HepG2 (cell line): ENCODE measurements around the gene RNU7-1. TPM values are rescaled to one million over a fixed set of nuclear protein-coding genes. Genes with fewer than 3 reads are reported as not detected.

Experiments used
- AHR ChIP-seq: IDR thresholded peaks from 2 replicates; pipeline ENCODE4 v1.6.1; 2018; ENCODE audit warnings: missing genetic modification reagents, missing compliant biosample characterization
- ASH2L ChIP-seq: fragments of 300-600, 200-600 bp; sonication (generic); IDR thresholded peaks from 2 replicates; pipeline ENCODE4 v1.7.0; 2017; ENCODE audit warnings: low read depth, mild to moderate bottlenecking, moderate library complexity, mixed read lengths, low read length; ENCODE audit not compliant: insufficient read length
- ATF5 ChIP-seq: sonication (generic); formaldehyde crosslinking; IDR thresholded peaks from 2 replicates; pipeline ENCODE4 v1.4.0; 2020; ENCODE audit warnings: mild to moderate bottlenecking, low read depth, missing genetic modification reagents
- CHD4 ChIP-seq: fragments of 200-600 bp; sonication (generic); IDR thresholded peaks from 2 replicates; pipeline ENCODE4 v1.7.0; 2017; ENCODE audit warnings: mild to moderate bottlenecking, low read length, borderline replicate concordance
- DNMT1 ChIP-seq: sonication (generic); formaldehyde crosslinking; IDR thresholded peaks from 2 replicates; pipeline ENCODE4 v1.5.1; 2020; ENCODE audit warnings: mild to moderate bottlenecking, missing genetic modification reagents
- E2F5 ChIP-seq: sonication (generic); formaldehyde crosslinking; conservative IDR thresholded peaks from 2 replicates; pipeline ENCODE4 v1.4.0; 2020; ENCODE audit warnings: missing genetic modification reagents
- FOXO1 ChIP-seq: sonication (generic); formaldehyde crosslinking; IDR thresholded peaks from 2 replicates; pipeline ENCODE4 v1.4.0; 2020; ENCODE audit warnings: missing genetic modification reagents
- HNRNPUL1 ChIP-seq: fragments of 200-400 bp; formaldehyde crosslinking; IDR thresholded peaks from 2 replicates; pipeline ENCODE4 v1.6.1; 2017; ENCODE audit warnings: low read depth, mild to moderate bottlenecking, low read length, moderate library complexity
- HOMEZ ChIP-seq: IDR thresholded peaks from 2 replicates; pipeline ENCODE4 v1.6.1; 2016; ENCODE audit warnings: low read depth
- MLLT10 ChIP-seq: sonication (generic); formaldehyde crosslinking; IDR thresholded peaks from 2 replicates; pipeline ENCODE4 v1.4.0; 2020; ENCODE audit warnings: missing genetic modification reagents
- NBN ChIP-seq: fragments of 450-650 bp; conservative IDR thresholded peaks from 2 replicates; pipeline ENCODE4 v1.6.1; 2017
- PHF21A ChIP-seq: sonication (generic); formaldehyde crosslinking; IDR thresholded peaks from 2 replicates; pipeline ENCODE4 v1.5.0; 2020; ENCODE audit warnings: mild to moderate bottlenecking, missing genetic modification reagents
- RCOR2 ChIP-seq: IDR thresholded peaks from 2 replicates; pipeline ENCODE4 v1.6.1; 2016; ENCODE audit warnings: missing biosample characterization, missing genetic modification reagents
- THAP7 ChIP-seq: sonication (generic); formaldehyde crosslinking; IDR thresholded peaks from 2 replicates; pipeline ENCODE4 v1.8.1; 2023; ENCODE audit warnings: mild to moderate bottlenecking, missing genetic modification reagents
- XRCC5 ChIP-seq: fragments of 200-400 bp; formaldehyde crosslinking; optimal IDR thresholded peaks from 2 replicates; pipeline ENCODE3; 2017; ENCODE audit warnings: mild to moderate bottlenecking, low read length
- ZBTB42 ChIP-seq: sonication (generic); formaldehyde crosslinking; IDR thresholded peaks from 2 replicates; pipeline ENCODE4 v1.5.0; 2020; ENCODE audit warnings: mild to moderate bottlenecking, missing genetic modification reagents
- ZC3H13 ChIP-seq: sonication (generic); formaldehyde crosslinking; IDR thresholded peaks from 2 replicates; pipeline ENCODE4 v1.8.1; 2023; ENCODE audit warnings: mild to moderate bottlenecking, missing genetic modification reagents, moderate library complexity
- ZFAT ChIP-seq: sonication (generic); formaldehyde crosslinking; conservative IDR thresholded peaks from 2 replicates; pipeline ENCODE4 v1.8.1; 2023; ENCODE audit warnings: missing genetic modification reagents, inconsistent platforms
- ZNF282 ChIP-seq: fragments of 450-650 bp; IDR thresholded peaks from 2 replicates; pipeline ENCODE4 v1.6.1; 2018; ENCODE audit not compliant: partially characterized antibody
- ZNF468 ChIP-seq: sonication (generic); formaldehyde crosslinking; IDR thresholded peaks from 2 replicates; pipeline ENCODE4 v1.8.0; 2022; ENCODE audit warnings: mild to moderate bottlenecking, moderate library complexity, missing genetic modification reagents
- ZNF510 ChIP-seq: sonication (generic); formaldehyde crosslinking; IDR thresholded peaks from 2 replicates; pipeline ENCODE4 v1.4.0; 2020; ENCODE audit warnings: low read depth, mild to moderate bottlenecking, missing genetic modification reagents
- ZNF713 ChIP-seq: sonication (generic); formaldehyde crosslinking; IDR thresholded peaks from 2 replicates; pipeline ENCODE4 v1.4.0; 2020; ENCODE audit warnings: mild to moderate bottlenecking, missing genetic modification reagents
- polyA plus RNA-seq, 8 experiments: library from polyadenylated mRNA; depleted of rRNA in 3 of 8; stranded (reverse) in 7 of 8; unstranded in 1 of 8; fragments of >200 nt; fragmentation: Illumina TruSeq in 4 of 8; extraction: Trizol in 4 of 8; gene quantifications; 2 replicates each; pipeline versions ENCODE4 v1.2.1 to v1.2.3, GENCODE V29; 2011 to 2016; ENCODE audit warnings: low read depth in 4 of 8, missing spikeins in 1 of 8, mixed read lengths in 1 of 8; ENCODE audit not compliant: insufficient read depth in 1 of 8
- total RNA-seq, 5 experiments: library from RNA; depleted of rRNA; stranded (reverse); fragments of >200 nt; fragmentation: Illumina TruSeq; extraction: Trizol; gene quantifications; 2 replicates each; pipeline ENCODE4 v1.2.3, GENCODE V29; 2016; ENCODE audit warnings: low read depth in 1 of 5
- TF ChIP-seq, protein P1 (sequence below): sonication (generic); formaldehyde crosslinking; IDR thresholded peaks from 2 replicates; pipeline ENCODE4 v1.4.0; 2020; ENCODE audit warnings: missing genetic modification reagents, low read depth, mild to moderate bottlenecking, borderline replicate concordance

Gene RNU7-1
- total and polyA plus RNA-seq, 2 of the 13 experiments (the other 11 are each of a cell fraction or from before 2014, with no cell fraction given), result not detected

DNA sequence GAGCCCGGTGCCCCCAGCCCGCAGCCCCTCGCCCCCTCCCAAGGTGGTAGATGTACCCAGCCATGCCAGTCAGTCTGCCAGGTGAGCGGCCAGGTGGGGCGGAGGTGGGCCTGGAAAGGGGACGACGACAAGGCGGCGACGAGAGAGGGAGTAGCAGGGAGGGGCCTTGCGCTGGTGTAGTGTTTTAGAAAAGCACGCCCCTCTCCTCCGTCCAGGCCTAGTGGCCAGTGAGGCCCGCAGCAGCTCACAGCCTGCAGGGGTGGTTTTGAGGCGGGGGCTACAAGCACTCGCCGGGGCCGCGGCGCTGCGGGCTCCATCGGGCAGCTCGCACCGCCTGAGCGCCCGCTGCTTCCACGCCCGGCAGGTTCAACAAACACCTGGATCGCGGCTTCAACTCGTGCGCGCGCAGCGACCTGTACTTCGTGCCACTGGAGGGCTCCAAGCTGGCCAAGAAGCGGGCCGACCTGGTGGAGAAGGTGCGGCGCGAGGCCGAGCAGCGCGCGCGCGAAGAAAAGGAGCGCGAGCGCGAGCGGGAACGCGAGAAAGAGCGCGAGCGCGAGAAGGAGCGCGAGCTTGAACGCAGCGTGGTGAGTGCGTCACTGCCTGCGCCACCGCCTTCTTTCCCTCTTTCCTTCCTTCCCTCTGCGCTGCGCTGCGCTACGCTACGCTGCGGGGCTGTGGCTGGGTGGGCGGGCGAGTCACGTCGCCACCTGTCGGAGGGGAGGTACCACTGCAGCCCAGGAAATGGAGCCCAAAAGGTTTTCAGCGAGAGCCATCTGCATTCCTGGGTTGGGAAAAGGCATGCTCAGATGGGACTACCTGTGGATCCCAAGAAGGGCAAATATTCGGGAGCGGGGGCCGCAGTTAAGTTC lies 5.9 kb upstream of the RNU7-1 start (continued):
- TF ChIP-seq ATF5 (CRISPR knock-in tag) (0 out of 2 replicates have a peak, but pooled peaks have one; percentile 48), MLLT10 (no peak), ZNF713 (CRISPR knock-in tag) (no peak), CHD4 (no peak), NBN (no peak), AHR (peak; percentile 76), ZBTB42 (CRISPR knock-in tag) (peak; percentile 26; the same call in 1 of the 2 replicates), DNMT1 (CRISPR knock-in tag) (0 out of 2 replicates have a peak, but pooled peaks have one; percentile 39), XRCC5 (peak; percentile 94), ZC3H13 (CRISPR knock-in tag) (peak; percentile 99), E2F5 (CRISPR knock-in tag) (peak; percentile 85), THAP7 (CRISPR knock-in tag) (peak; percentile 97), ZNF510 (CRISPR knock-in tag) (no peak), PHF21A (peak; percentile 61; the same call in 1 of the 2 replicates), HOMEZ (CRISPR knock-in tag) (peak; percentile 61; the same call in 1 of the 2 replicates), FOXO1 (CRISPR knock-in tag) (peak; percentile 81), ZNF468 (CRISPR knock-in tag) (0 out of 2 replicates have a peak, but pooled peaks have one; percentile 37), ASH2L (peak; percentile 73), RCOR2 (no peak), ZFAT (CRISPR knock-in tag) (no peak), HNRNPUL1 (0 out of 2 replicates have a peak, but pooled peaks have one; percentile 22), ZNF282 (no peak)
- TF ChIP-seq, protein P1, sequence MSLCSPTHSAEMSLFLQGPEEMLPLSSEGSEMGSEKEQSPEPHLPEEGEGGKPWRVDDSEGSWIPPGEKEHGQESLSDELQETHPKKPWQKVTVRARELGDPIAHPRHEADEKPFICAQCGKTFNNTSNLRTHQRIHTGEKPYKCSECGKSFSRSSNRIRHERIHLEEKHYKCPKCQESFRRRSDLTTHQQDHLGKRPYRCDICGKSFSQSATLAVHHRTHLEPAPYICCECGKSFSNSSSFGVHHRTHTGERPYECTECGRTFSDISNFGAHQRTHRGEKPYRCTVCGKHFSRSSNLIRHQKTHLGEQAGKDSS, result peak; percentile 56; the same call in 1 of the 2 replicates
